ENCODE measurements around the gene GOLGA6L7.
"Not testable (repeated sequence)": the region's sequence is repeated elsewhere in the genome, so short reads cannot be mapped to it uniquely, and the experiment has no call there.

GOLGA6L7 gene

DNA sequence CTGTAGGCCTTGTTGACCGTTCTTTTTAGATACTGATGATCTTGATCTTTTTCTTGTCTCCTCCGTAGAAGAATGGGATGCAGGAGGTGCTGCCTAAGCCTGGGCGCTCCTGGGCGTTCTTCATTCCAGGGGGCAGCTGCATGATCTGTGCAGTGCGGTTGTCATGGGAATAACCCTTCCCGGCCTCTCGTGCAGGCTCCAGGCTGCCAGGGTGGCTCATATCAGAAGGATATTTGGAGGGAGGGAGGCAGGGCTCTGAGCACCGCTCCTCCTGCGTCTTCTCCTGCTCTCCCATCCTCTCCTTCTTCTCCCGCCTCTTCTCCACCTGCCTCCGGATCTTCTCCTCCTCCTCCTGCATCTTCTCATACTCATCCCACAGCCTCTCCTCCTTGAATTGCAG is 6.2 kb downstream of the GOLGA6L7 start:
- not testable (repeated sequence) for DNase-seq

DNA sequence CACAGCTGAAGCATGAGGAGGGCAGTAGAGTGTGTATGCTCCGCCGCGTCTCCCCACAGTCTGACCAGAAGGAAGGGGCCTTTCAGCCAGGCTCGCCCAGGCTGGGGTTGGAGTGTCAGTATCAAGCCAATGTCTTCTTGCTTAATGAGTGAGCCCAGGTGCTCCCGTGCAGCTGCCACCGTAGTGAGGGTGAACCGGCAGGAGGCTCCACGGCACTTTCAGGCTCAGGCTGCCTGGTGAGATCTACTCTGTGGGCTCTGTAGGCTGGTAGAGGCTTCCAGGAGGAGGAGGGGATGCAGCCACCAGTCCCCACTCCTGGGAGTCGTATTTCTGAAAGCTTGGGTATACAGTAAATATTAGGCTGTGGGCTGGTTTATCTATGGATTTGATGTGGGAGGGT is 8.2 kb downstream of the GOLGA6L7 start:
- not testable (repeated sequence) for DNase-seq

DNA sequence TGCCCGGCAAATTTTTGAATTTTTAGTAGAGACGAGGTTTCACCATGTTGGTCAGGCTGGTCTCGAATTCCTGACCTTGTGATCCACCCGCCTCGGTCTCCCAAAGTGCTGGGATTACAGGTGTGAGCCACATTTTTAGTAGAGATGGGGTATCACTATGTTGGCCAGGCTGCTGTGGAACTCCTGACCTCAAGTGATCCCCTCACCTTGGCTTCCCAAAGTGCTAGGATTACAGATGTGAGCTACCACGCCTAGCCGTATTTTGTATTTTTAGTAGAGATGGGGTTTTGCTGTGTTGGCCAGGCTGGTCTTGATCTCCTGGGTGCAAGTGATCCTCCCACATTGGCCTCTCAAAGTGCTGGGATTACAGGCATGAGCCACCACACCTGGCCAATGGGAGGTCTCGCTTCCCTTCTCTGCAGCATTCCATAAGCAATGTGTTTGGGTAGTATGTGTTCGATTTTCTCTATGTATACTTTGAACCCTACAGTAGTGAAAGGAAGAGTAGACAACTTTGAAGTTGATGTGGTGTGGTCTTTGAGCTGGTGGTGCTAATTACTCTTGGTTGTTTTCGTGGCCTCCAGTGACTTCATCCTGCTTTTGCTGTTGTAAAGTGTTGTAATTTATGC is 13.4 kb downstream of the GOLGA6L7 start:
- DNase-seq = not testable (repeated sequence)

DNA sequence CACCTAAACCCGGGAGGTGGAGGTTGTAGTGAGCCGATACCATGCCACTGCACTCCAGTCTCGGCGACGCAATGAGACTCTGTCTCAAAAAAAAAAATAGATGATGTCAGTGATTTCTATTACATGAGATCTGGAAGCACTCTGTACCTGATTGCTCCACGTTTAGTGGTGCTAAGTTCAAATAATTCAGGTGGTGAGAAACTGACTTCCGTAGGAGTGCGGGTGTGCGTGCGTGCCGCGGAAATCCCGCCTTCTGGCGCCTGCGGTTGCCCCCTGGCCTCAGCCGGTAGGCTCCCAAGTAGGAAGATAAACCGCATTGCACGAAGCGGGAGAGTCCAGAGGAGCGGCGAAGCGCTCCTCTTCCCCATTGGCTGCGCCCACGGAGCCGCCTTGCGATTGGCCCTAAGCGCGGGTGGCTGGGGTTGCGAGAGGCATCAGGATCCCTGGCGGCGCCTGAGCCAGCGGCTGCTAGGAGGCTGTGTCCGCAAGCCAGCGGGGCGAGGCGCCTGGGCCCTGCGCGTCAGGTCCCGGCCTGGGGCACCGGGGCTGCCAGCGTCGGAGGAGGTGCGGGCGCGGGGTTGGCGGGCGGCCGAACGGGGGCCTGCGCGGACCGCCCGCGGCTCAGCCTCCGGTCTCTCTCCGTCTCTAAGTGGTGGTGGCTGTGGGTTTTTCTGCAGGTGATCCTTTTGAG is 16.4 kb downstream of the GOLGA6L7 start:
- DNase-seq = peak; percentile 76

DNA sequence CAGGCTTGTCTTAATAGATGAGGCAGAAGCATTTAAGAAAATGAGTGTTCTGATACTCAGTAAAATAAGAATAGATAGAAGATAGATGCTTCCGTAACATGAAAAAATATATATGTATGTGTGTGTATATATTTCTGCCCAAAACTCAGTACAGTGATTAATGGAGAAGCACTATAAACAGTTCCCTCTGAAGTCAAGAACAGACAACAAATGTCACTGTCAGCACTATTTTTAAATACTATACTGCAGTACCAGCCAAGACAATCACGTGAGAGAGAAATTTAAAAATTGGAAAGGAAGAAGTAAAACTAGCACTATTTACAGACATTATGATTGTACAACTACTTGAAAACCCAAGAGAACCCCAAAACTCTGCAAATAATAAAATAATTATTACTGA is 27.0 kb downstream of the GOLGA6L7 start:
- not testable (repeated sequence) for DNase-seq

DNA sequence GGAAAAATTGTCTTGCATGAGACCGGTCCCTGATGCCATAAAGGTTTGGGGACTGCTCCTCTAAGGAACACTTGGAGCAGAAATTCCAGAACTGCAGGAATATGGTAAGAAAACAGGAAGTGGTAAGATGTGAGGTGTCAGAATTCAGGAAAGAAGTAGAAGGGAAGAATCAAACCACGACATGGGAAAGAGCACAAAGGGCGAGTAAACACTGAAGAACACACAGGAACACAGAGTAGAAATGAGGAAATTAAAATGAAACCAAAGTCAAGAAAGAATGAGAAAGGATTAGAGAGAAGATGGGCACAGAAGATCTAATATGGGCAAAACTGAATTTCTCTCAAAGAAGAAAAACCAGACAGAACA is 28.5 kb downstream of the GOLGA6L7 start:
- DNase-seq = not testable (repeated sequence)

DNA sequence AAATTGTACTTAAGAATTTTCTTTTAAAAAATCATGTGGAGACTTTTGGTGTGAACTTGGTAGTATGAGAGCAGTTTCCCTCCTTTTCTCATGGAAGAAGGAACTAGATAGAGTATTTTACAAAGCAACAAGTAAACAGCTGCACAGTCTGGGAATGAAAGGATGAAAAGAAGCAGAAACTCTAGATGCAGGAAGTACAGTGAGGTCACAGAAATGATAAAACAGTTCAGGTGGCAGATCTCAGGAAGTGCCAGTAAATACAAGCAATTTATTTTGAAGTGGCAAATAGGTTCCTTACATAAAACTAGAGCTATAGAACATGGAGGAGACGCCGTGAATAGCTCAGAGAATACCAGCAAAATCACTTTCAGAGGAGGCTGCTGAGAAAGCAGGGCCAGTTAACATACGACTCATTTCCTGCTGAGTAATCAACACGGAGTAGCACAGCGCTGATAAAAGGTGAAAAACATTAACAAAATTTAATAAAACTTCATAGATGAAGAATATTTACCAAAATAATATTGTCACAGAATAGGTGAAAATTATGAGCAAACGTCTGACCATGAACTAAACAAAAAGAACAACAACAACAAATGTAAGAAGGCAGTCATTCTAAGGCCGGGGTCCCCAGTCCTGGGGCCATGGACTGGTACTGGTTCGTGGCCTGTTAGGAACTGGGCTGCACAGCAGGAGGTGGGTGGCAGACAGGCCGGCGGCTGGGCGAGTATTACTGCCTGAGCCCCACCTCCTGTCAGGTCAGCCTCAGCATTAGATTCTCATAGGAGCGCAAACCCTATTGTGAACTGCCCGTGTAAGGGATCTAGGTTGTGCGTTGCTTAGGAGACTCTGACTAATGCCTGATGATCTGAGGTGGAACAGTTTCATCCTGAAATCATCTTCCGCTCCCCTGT is 29.2 kb downstream of the GOLGA6L7 start:
- DNase-seq = not testable (repeated sequence)

DNA sequence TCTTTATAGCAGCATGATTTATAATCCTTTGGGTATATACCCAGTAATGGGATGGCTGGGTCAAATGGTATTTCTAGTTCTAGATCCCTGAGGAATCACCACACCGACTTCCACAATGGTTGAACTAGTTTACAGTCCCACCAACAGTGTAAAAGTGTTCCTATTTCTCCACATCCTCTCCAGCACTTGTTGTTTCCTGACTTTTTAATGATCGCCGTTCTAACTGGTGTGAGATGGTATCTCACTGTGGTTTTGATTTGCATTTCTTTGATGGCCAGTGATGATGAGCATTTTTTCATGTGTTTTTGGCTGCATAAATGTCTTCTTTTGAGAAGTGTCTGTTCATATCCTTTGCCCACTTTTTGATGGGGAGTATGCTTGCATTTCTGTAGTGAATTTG is 30.3 kb downstream of the GOLGA6L7 start:
- not testable (repeated sequence) for DNase-seq

DNA sequence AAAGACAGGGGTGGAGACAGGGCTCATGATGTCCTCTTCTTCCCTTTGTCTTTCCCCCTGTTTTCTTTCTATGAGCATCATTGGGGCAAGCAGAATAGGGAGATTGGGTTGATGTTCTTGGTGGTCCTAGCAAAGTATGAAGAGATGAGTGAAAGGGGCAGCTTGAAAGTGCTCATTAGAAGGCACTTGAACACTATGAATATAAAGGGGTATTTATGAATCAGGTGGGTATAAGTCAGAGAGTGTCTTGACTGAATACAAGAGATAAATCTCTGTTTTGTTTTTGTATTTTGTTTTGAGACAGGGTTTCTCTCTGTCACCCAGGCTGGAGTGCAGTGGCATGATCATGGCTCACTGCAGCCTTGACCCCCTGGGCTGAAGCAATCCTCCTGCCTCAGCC is 34.4 kb downstream of the GOLGA6L7 start:
- not testable (repeated sequence) for DNase-seq

DNA sequence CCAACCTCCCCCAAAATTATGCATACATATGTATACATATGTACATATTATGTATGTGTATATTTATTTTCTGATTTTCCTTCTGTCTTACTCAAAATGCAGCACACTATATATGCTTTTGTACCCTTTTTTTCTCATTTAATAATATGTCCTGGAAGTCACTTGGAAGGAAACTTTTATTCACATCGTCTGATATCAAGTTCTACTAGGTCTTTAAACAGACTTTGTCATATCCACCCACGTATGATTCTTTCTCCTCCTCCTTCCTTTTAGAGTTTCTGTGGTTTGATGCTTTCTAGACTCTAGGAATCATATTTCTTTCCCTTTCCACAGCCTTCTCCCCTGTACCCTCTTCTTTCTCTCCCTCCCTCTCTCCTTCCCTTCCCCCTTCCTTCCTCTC is 35.1 kb downstream of the GOLGA6L7 start:
- DNase-seq = not testable (repeated sequence)

DNA sequence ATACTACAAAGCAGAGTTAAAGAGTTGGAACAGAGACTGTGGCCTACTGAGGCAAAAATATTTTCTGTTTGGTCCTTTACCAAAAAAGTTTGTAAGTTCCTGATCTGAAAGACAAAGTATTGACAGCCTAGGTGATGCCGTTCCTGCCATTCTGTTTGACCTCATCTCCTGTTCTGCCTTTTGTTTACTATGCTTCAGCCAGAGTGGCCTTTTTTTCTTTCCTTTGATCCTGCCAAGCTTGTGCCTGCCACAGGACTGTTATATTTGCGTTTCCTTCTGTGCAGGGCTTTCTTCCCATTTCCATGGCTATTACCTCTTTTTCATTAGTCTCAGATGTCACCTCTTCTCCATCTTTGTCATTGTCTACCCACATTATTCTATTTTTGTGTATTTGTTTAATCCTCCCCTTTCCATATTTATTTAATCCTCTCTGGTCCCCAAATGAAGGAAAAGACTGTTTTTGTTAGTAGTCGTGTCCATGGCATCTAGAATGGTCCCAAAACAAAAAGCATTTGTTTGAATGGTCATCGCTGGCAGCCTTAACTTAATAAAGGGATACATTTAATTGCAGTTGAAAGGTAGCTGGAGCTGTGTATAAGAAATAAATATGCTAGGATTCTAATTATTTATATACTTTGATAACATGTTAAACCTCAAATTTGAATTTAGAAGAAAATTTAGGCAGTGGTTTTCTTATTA is 36.4 kb downstream of the GOLGA6L7 start:
- not testable (repeated sequence) for DNase-seq

DNA sequence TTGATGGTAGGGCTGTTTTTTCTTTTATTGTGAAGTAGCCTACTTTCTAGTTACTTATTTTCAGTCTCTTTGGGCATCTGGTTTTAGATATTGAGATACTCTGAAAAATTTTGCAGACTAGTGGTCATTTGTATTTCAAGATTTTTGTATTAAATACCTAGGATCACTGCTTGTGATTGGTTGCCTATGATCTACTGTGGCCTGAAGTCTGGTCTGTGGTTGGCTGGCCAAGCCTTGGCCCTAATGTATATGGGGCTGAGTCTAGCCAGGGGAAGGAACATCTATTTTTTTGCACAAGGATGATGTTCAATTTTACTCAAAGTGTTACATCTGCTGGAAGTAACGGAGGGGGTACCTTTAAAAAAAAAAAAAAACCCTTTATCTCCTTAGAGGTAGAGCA is 38.0 kb downstream of the GOLGA6L7 start:
- DNase-seq = not testable (repeated sequence)

DNA sequence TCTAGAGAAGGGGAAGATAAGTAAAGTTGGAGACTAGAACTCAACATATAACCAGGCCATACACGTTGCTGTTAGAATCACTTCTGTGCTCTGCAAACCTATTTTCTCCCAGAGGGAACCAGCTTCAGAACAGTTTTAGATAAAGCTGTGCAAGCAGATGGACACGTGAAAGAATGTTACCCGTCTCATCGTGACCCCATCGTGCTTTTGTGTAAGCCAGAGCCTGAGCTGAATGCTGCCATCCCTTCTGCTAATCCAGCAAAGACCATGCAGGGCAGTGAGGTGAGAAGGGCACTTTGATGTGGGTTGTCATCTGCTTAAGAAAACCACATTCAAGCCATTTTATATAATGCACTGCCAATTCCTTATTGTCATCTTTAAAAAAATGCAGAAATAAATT is 40.3 kb downstream of the GOLGA6L7 start:
- DNase-seq = not testable (repeated sequence)

DNA sequence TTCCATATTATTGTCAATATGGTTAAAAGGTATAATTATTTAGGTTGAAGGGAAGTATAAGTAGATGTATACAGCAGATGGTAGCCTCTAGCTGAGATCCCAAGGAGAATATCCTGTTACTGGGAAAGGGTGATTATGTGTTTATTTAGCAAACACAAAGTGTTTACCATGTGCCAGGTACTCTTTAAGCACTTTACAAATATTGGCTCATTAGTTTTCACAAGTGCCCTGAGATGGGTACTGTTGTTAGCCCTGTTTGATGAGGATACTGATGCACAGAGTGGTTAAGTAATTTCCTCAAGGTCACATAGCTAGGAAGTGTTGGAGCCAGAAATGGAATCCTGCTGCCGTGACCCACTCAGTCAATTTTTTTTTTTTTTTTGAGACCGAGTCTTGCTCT is 48.1 kb downstream of the GOLGA6L7 start:
- DNase-seq = not testable (repeated sequence)

DNA sequence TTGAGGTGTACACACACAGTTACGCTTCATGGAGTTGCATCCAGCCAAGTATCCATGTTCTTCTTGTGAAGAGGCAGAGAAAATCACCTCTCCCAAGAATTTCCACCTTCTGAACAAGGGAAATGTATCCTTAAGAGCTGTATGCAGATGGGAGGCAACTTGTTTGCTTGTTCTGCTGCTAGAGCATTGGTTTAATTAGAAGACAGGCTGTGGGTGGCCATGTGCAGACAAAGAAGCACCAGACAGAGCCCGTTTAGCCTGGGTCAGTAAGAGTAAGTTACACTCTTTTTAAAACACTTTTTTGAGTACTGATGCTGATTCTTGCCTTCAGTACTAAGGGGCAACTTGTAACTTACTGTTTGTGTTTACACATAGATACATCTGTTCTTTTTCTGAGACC is 50.2 kb downstream of the GOLGA6L7 start:
- not testable (repeated sequence) for DNase-seq

DNA sequence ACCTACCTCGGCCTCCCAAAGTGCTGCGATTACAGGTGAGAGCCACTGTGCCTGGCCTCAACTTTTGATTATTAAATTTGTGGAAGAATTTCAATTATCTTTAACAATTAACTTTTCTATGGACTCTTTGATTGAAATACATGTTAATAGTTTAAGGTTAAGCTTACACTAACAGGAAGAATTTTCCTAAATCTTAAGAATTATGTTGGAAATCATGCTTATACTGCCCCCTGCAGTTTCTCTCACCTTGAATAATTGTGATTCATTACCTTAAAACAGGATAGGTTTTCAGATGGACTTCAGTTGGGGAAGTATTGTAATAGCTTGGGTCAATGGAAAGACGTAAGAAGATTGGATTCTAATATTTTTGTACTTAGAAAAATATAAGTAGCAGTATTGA is 54.2 kb downstream of the GOLGA6L7 start:
- DNase-seq = not testable (repeated sequence)

Measured in activated T-cell treated with anti-CD3 and anti-CD28 coated beads, Interleukin-2, amount 50 U/mL, for 1 hour (primary cell).